Measurements from ENCODE around the gene POLG2.
"Not testable (repeated sequence)": the region's sequence is repeated elsewhere in the genome, so short reads cannot be mapped to it uniquely, and the experiment has no call there.

Gene POLG2

GRCh38 chr17:64470625-64471024 is 26.2 kb downstream of the POLG2 start:
- no peak for TF ChIP-seq CTCF (conservative IDR thresholded peaks at IDR 0.05; ENCODE audit: low read length)
- H3K4me3 ChIP-seq (ENCODE audit: low read length): no peak overlapping the region
- no peak for DNase-seq (ENCODE audit: low read depth)

GRCh38 chr17:64466834-64467233 is 30.0 kb downstream of the POLG2 start:
- not testable (repeated sequence) for H3K4me3 ChIP-seq (ENCODE audit: low read length); DNase-seq (ENCODE audit: low read depth)

- TF ChIP-seq CTCF (conservative IDR thresholded peaks at IDR 0.05; ENCODE audit: low read length): no peak
- no peak for DNase-seq (ENCODE audit: low read depth)
- H3K4me3 ChIP-seq (ENCODE audit: low read length): no peak overlapping the region
Measured at GRCh38 chr17:64466019-64466735, 30.7 kb downstream of the POLG2 start.

GRCh38 chr17:64461788-64462187 is 35.1 kb downstream of the POLG2 start:
- TF ChIP-seq CTCF (conservative IDR thresholded peaks at IDR 0.05; ENCODE audit: low read length): no peak
- no peak overlapping the region for H3K4me3 ChIP-seq (ENCODE audit: low read length)
- DNase-seq (ENCODE audit: low read depth): no peak

GRCh38 chr17:64460955-64461354 is 35.9 kb downstream of the POLG2 start:
- TF ChIP-seq CTCF (conservative IDR thresholded peaks at IDR 0.05; ENCODE audit: low read length): no peak
- peak; percentile 22 for DNase-seq (ENCODE audit: low read depth)
- H3K4me3 ChIP-seq (ENCODE audit: low read length): no peak overlapping the region

GRCh38 chr17:64459818-64460217 is 37.0 kb downstream of the POLG2 start:
- not testable (repeated sequence) for DNase-seq (ENCODE audit: low read depth); H3K4me3 ChIP-seq (ENCODE audit: low read length)

- no peak overlapping the region for H3K4me3 ChIP-seq (ENCODE audit: low read length)
- no peak for TF ChIP-seq CTCF (conservative IDR thresholded peaks at IDR 0.05; ENCODE audit: low read length)
- DNase-seq (ENCODE audit: low read depth): peak; percentile 45
Measured at GRCh38 chr17:64459284-64459747, 37.5 kb downstream of the POLG2 start.

GRCh38 chr17:64458756-64459155 is 38.1 kb downstream of the POLG2 start:
- TF ChIP-seq CTCF (conservative IDR thresholded peaks at IDR 0.05; ENCODE audit: low read length): no peak
- H3K4me3 ChIP-seq (ENCODE audit: low read length): no peak overlapping the region

More at GRCh38 chr17:64458756-64459155, 38.1 kb downstream of the POLG2 start:
- no peak for DNase-seq (ENCODE audit: low read depth)
